MM.1S (cell line): Measurements from ENCODE around the gene ITPR1.

Source experiments
- EZH2 ChIP-seq: fragments of 300-600 bp; sonication (generic); optimal IDR thresholded peaks from 2 replicates; pipeline ENCODE3; 2017; ENCODE audit warnings: low read depth, mild to moderate bottlenecking, antibody characterized with exemption, low read length, mixed read lengths
- EZH2phosphoT487 ChIP-seq: fragments of 300-600 bp; sonication (generic); IDR thresholded peaks from 2 replicates; pipeline ENCODE4 v1.6.1; 2018; ENCODE audit warnings: antibody characterized with exemption, low read length
- TF ChIP-seq, protein P1 (sequence below): fragments of 300-600 bp; sonication (generic); IDR thresholded peaks from 2 replicates; pipeline ENCODE4 v1.5.1; 2016; ENCODE audit warnings: antibody characterized with exemption, low read length, mixed read lengths

DNA sequence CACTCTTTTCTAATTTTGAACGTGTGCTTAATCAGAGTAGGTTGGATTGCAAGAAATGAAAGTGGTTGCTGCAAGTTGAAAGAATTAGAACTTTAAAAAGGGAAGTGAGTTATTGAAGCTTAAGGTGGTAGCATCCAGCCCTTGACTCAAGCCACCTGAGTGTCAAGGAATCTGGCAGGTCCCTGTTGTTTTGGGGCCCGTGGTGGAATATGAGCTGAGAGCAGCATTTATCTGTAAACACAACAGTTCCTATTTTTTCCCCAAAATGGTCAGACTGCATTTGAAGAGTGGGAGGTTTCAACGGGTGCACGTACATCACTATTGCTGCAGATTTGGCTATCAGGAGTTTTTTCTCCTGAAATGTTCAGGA, 1.7 kb downstream of the ITPR1 start:
- TF ChIP-seq, protein P1, sequence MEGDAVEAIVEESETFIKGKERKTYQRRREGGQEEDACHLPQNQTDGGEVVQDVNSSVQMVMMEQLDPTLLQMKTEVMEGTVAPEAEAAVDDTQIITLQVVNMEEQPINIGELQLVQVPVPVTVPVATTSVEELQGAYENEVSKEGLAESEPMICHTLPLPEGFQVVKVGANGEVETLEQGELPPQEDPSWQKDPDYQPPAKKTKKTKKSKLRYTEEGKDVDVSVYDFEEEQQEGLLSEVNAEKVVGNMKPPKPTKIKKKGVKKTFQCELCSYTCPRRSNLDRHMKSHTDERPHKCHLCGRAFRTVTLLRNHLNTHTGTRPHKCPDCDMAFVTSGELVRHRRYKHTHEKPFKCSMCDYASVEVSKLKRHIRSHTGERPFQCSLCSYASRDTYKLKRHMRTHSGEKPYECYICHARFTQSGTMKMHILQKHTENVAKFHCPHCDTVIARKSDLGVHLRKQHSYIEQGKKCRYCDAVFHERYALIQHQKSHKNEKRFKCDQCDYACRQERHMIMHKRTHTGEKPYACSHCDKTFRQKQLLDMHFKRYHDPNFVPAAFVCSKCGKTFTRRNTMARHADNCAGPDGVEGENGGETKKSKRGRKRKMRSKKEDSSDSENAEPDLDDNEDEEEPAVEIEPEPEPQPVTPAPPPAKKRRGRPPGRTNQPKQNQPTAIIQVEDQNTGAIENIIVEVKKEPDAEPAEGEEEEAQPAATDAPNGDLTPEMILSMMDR, result no peak
- TF ChIP-seq EZH2 (no peak), EZH2phosphoT487 (no peak)
